ENCODE results near the gene INTS11. TPM values are rescaled to one million over a fixed set of nuclear protein-coding genes. Genes with fewer than 3 reads are reported as not detected.

Gene INTS11
- total and polyA plus RNA-seq, 10 of the 15 experiments (the other 5 are each of a cell fraction or from before 2014, with no cell fraction given), result 2.5 to 117 (median 77.7) TPM

DNA sequence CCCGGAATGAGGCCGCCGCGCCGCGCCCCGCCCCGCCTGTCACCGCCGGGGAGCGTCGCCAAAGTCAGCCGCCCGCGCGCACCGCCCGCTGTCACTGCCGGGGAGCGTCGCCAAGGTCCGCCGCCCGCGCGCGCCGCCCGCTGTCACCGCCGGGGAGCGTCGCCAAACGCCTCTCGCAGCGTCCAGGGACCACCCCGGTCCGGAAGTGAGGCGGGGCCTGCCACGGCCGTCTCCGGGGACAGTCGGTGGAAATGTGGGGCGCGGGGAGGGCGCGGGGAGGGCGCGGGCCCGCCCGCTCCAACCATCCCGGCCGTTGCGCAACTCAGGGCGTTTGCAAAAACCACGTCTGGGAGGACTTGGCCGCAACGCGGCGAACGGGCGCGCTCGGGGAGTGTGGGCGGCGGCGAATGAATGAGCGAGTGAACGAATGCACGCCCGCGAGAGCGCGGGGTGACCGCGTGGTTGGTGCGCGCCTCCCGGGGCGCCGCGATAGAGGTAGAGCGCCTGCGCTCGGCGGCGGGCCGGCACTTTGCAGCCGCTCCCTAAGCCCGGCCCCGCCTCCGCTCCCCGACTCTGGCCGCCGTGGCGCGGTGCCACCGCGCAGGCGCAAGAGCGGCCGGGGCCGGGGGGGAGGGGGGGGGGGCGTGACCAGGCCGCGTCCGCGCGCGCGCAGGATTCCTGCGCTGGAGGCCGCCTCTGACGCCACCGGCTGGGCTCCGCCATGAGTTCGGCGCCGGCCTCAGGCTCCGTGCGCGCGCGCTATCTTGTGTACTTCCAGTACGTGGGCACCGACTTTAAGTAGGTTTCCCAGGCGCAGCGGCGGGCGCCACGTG lies 16.3 kb downstream of the INTS11 start, which contains the start of the genes ACAP3 and PUSL1 (continued):
- TF ChIP-seq, protein P1, sequence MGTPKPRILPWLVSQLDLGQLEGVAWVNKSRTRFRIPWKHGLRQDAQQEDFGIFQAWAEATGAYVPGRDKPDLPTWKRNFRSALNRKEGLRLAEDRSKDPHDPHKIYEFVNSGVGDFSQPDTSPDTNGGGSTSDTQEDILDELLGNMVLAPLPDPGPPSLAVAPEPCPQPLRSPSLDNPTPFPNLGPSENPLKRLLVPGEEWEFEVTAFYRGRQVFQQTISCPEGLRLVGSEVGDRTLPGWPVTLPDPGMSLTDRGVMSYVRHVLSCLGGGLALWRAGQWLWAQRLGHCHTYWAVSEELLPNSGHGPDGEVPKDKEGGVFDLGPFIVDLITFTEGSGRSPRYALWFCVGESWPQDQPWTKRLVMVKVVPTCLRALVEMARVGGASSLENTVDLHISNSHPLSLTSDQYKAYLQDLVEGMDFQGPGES (IDR thresholded peaks at IDR 0.05), result peak; percentile 81; the same call in 1 of the 2 replicates
- peak; percentile 86 for TF ChIP-seq NBN (IDR thresholded peaks at IDR 0.05)
- TF ChIP-seq, protein P2, sequence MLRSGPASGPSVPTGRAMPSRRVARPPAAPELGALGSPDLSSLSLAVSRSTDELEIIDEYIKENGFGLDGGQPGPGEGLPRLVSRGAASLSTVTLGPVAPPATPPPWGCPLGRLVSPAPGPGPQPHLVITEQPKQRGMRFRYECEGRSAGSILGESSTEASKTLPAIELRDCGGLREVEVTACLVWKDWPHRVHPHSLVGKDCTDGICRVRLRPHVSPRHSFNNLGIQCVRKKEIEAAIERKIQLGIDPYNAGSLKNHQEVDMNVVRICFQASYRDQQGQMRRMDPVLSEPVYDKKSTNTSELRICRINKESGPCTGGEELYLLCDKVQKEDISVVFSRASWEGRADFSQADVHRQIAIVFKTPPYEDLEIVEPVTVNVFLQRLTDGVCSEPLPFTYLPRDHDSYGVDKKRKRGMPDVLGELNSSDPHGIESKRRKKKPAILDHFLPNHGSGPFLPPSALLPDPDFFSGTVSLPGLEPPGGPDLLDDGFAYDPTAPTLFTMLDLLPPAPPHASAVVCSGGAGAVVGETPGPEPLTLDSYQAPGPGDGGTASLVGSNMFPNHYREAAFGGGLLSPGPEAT (IDR thresholded peaks at IDR 0.05; ENCODE audit: low read depth), result peak; percentile 76; the same call in 1 of the 2 replicates
- no peak for TF ChIP-seq POLR2AphosphoS5 (IDR thresholded peaks at IDR 0.05; ENCODE audit: low read length)
- peak; percentile 26; the same call in 1 of the 2 replicates for TF ChIP-seq BACH1 (IDR thresholded peaks at IDR 0.05; ENCODE audit: borderline replicate concordance)
- TF ChIP-seq GABPA (IDR thresholded peaks at IDR 0.05; ENCODE audit: low read depth), result no peak
- TF ChIP-seq KDM1A (IDR thresholded peaks at IDR 0.05; ENCODE audit: borderline replicate concordance), result no peak
- no peak for TF ChIP-seq RELA (IDR thresholded peaks at IDR 0.05; ENCODE audit: borderline replicate concordance, partially characterized antibody)
- peak; percentile 29 for TF ChIP-seq GATAD2B (conservative IDR thresholded peaks at IDR 0.05; ENCODE audit: low read depth)
- peak; percentile 79 for TF ChIP-seq MEF2B (IDR thresholded peaks at IDR 0.05; ENCODE audit: partially characterized antibody, poor library complexity, severe bottlenecking)
- TF ChIP-seq NR2C2 (IDR thresholded peaks at IDR 0.05; ENCODE audit: borderline replicate concordance, control insufficient read depth, insufficient read length, low read depth), result no peak
- TF ChIP-seq TCF7 (IDR thresholded peaks at IDR 0.05; ENCODE audit: borderline replicate concordance), result no peak
- no peak; the same call in 1 of the 2 replicates for TF ChIP-seq SMARCA5 (IDR thresholded peaks at IDR 0.05)
- TF ChIP-seq, protein P3, sequence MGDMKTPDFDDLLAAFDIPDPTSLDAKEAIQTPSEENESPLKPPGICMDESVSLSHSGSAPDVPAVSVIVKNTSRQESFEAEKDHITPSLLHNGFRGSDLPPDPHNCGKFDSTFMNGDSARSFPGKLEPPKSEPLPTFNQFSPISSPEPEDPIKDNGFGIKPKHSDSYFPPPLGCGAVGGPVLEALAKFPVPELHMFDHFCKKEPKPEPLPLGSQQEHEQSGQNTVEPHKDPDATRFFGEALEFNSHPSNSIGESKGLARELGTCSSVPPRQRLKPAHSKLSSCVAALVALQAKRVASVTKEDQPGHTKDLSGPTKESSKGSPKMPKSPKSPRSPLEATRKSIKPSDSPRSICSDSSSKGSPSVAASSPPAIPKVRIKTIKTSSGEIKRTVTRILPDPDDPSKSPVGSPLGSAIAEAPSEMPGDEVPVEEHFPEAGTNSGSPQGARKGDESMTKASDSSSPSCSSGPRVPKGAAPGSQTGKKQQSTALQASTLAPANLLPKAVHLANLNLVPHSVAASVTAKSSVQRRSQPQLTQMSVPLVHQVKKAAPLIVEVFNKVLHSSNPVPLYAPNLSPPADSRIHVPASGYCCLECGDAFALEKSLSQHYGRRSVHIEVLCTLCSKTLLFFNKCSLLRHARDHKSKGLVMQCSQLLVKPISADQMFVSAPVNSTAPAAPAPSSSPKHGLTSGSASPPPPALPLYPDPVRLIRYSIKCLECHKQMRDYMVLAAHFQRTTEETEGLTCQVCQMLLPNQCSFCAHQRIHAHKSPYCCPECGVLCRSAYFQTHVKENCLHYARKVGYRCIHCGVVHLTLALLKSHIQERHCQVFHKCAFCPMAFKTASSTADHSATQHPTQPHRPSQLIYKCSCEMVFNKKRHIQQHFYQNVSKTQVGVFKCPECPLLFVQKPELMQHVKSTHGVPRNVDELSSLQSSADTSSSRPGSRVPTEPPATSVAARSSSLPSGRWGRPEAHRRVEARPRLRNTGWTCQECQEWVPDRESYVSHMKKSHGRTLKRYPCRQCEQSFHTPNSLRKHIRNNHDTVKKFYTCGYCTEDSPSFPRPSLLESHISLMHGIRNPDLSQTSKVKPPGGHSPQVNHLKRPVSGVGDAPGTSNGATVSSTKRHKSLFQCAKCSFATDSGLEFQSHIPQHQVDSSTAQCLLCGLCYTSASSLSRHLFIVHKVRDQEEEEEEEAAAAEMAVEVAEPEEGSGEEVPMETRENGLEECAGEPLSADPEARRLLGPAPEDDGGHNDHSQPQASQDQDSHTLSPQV (IDR thresholded peaks at IDR 0.05), result no peak
- TF ChIP-seq, protein P4, sequence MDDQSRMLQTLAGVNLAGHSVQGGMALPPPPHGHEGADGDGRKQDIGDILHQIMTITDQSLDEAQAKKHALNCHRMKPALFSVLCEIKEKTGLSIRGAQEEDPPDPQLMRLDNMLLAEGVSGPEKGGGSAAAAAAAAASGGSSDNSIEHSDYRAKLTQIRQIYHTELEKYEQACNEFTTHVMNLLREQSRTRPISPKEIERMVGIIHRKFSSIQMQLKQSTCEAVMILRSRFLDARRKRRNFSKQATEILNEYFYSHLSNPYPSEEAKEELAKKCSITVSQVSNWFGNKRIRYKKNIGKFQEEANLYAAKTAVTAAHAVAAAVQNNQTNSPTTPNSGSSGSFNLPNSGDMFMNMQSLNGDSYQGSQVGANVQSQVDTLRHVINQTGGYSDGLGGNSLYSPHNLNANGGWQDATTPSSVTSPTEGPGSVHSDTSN (IDR thresholded peaks at IDR 0.05; ENCODE audit: insufficient replicate concordance, low read depth, low read length), result no peak
- TF ChIP-seq STAT3 (IDR thresholded peaks at IDR 0.05; ENCODE audit: low read depth, low read length), result no peak
- TF ChIP-seq IKZF2 (IDR thresholded peaks at IDR 0.05), result no peak
- no peak for TF ChIP-seq ZNF274 (IDR thresholded peaks at IDR 0.05; ENCODE audit: insufficient read depth, insufficient read length)
- peak; percentile 68 for TF ChIP-seq HDAC6 (IDR thresholded peaks at IDR 0.05; ENCODE audit: unreplicated experiment)
- TF ChIP-seq NR2F1 (conservative IDR thresholded peaks at IDR 0.05), result no peak
